Loucy (cell line): Measurements from ENCODE around the gene FANCI.

Experiments
- H2AFZ ChIP-seq: fragments of 200-600 bp; sonication (generic); 2 replicates; pipeline ENCODE4 v1.6.0; 2016; ENCODE audit warnings: antibody characterized with exemption, mild to moderate bottlenecking, low read length, moderate library complexity
- H3F3A ChIP-seq: fragments of 200-600 bp; 2 replicates; pipeline ENCODE4 v1.6.0; 2016; ENCODE audit warnings: antibody characterized with exemption, low read depth, mild to moderate bottlenecking
- H3K27me3 ChIP-seq: fragments of 200-600 bp; sonication (generic); 2 replicates; pipeline ENCODE4 v1.6.1; 2014; ENCODE audit warnings: low read length, mild to moderate bottlenecking; ENCODE audit not compliant: insufficient read depth, poor library complexity, severe bottlenecking
- H3K36me3 ChIP-seq: fragments of 200-600 bp; sonication (generic); 2 replicates; pipeline ENCODE4 v1.6.1; 2016; ENCODE audit warnings: low read length; ENCODE audit not compliant: insufficient read depth
- H3K4me1 ChIP-seq: fragments of 200-600 bp; sonication (generic); 2 replicates; pipeline ENCODE4 v1.5.1; 2014; ENCODE audit warnings: low read length, mild to moderate bottlenecking; ENCODE audit not compliant: insufficient read depth, poor library complexity, severe bottlenecking
- H3K4me2 ChIP-seq: fragments of 200-600 bp; sonication (generic); 2 replicates; pipeline ENCODE4 v1.6.0; 2014; ENCODE audit warnings: antibody characterized with exemption, low read length, low read depth, mild to moderate bottlenecking; ENCODE audit not compliant: poor library complexity, severe bottlenecking
- H3K4me3 ChIP-seq: fragments of 200-600 bp; sonication (generic); 2 replicates; pipeline ENCODE4 v1.5.1; 2014; ENCODE audit warnings: low read length, mild to moderate bottlenecking, mixed read lengths; ENCODE audit not compliant: poor library complexity, severe bottlenecking
- H3K79me2 ChIP-seq: fragments of 200-600 bp; sonication (generic); 2 replicates; pipeline ENCODE4 v1.6.1; 2014; ENCODE audit warnings: low read length; ENCODE audit not compliant: insufficient read depth
- H3K9ac ChIP-seq: fragments of 200-600 bp; sonication (generic); 2 replicates; pipeline ENCODE4 v1.6.0; 2014; ENCODE audit warnings: mild to moderate bottlenecking, low read depth, low read length, moderate library complexity; ENCODE audit not compliant: poor library complexity, severe bottlenecking
- H3K9me2 ChIP-seq: fragments of 200-600 bp; sonication (generic); replicated peaks from 2 replicates; pipeline ENCODE4 v1.6.1; 2016; ENCODE audit warnings: low read depth, low read length, mixed read lengths
- H3K9me3 ChIP-seq: fragments of 200-600 bp; sonication (generic); 2 replicates; pipeline ENCODE4 v1.6.1; 2014; ENCODE audit warnings: mild to moderate bottlenecking, antibody characterized with exemption, low read length, low read depth; ENCODE audit not compliant: insufficient read depth
- H4K20me1 ChIP-seq: fragments of 200-600 bp; sonication (generic); 2 replicates; pipeline ENCODE4 v1.6.0; 2014; ENCODE audit warnings: antibody characterized with exemption, low read length, mild to moderate bottlenecking; ENCODE audit not compliant: insufficient read depth, poor library complexity, severe bottlenecking
- CTCF ChIP-seq: fragments of 200-600 bp; sonication (generic); conservative IDR thresholded peaks from 2 replicates; pipeline ENCODE4 v1.5.1; 2014; ENCODE audit warnings: mild to moderate bottlenecking, antibody characterized with exemption, low read length
- EZH2phosphoT487 ChIP-seq: fragments of 200-600 bp; IDR thresholded peaks from 2 replicates; pipeline ENCODE4 v1.6.1; 2018; ENCODE audit warnings: antibody characterized with exemption, mild to moderate bottlenecking, moderate library complexity, borderline replicate concordance

The FANCI gene

GRCh38 chr15:89218531-89218930, 25.2 kb upstream of the FANCI start:
- no peaks in the 10 kb centered on the region for H3K36me3 ChIP-seq
- no peak overlapping the region for H3K9ac ChIP-seq
- TF ChIP-seq CTCF (no peak), EZH2phosphoT487 (no peak)
- no peaks in the 10 kb centered on the region for H3K9me3 ChIP-seq
- H3K27me3 ChIP-seq, result no peaks in the 10 kb centered on the region
- no peak overlapping the region for H2AFZ ChIP-seq
- H3K79me2 ChIP-seq, result no peaks in the 10 kb centered on the region
- no peak overlapping the region for H3K4me2 ChIP-seq
- H3K4me1 ChIP-seq, result no peaks in the 10 kb centered on the region
- H3F3A ChIP-seq, result no peaks in the 10 kb centered on the region
- H3K4me3 ChIP-seq, result no peak overlapping the region
- no peaks in the 10 kb centered on the region for H3K9me2 ChIP-seq
- H4K20me1 ChIP-seq, result no peaks in the 10 kb centered on the region

- no peak within 1 kb of the TSS for H2AFZ ChIP-seq
- TF ChIP-seq CTCF, result no peak
- no peak for TF ChIP-seq EZH2phosphoT487
- no peak within 1 kb of the TSS for H3K4me2 ChIP-seq
- no peaks in the 10 kb centered on the region for H4K20me1 ChIP-seq
- no peaks in the 10 kb centered on the region for H3K27me3 ChIP-seq
- no peaks in the 10 kb centered on the region for H3F3A ChIP-seq
- H3K9ac ChIP-seq, result no peak within 1 kb of the TSS
- H3K9me2 ChIP-seq, result no peaks in the 10 kb centered on the region
- H3K36me3 ChIP-seq, result no peaks in the 10 kb centered on the region
- no peak within 1 kb of the TSS for H3K4me3 ChIP-seq
- no peaks in the 10 kb centered on the region for H3K79me2 ChIP-seq
- no peaks in the 10 kb centered on the region for H3K4me1 ChIP-seq
- H3K9me3 ChIP-seq, result no peaks in the 10 kb centered on the region
Observed at GRCh38 chr15:89221543-89221942, 22.2 kb upstream of the FANCI start, which contains the start of gene RLBP1. RLBP1 (minus strand) TSS chr15:89221579; CDS start chr15:89218975, 2,604 bp downstream.

GRCh38 chr15:89225588-89225987, 18.2 kb upstream of the FANCI start:
- Histone ChIP-seq H4K20me1 (no peaks in the 10 kb centered on the region), H2AFZ (no peak overlapping the region), H3K4me2 (no peak overlapping the region), H3K4me1 (no peaks in the 10 kb centered on the region), H3K9ac (no peak overlapping the region), H3K27me3 (no peaks in the 10 kb centered on the region), H3K9me3 (no peaks in the 10 kb centered on the region), H3K79me2 (no peaks in the 10 kb centered on the region), H3K4me3 (no peak overlapping the region), H3K36me3 (no peaks in the 10 kb centered on the region), H3F3A (no peaks in the 10 kb centered on the region), H3K9me2 (no peaks in the 10 kb centered on the region)
- TF ChIP-seq EZH2phosphoT487 (no peak), CTCF (no peak)
